Endothelial cell of umbilical vein (primary cell): ENCODE measurements around the gene THOC2. TPM values are rescaled to one million over a fixed set of nuclear protein-coding genes. Genes with fewer than 3 reads are reported as not detected.

Source experiments
- BruUV-seq: library from RNA; stranded (reverse); fragments of 400-500 nt; replicated peaks from 2 replicates; lab custom pipeline; 2021; lab: Mats Ljungman, UMichigan
- CTCF ChIA-PET: fragments of 300-600, 350-600 bp; sonication (Branson Sonifier 250); formaldehyde crosslinking; loops from one replicate; lab custom pipeline; 2021; ENCODE audit warnings: antibody characterized with exemption, inconsistent platforms; lab: Charles Lee
- POLR2A ChIA-PET: fragments of 300-600, 350-600 bp; sonication (Branson Sonifier 250); formaldehyde crosslinking; loops from one replicate; lab custom pipeline; 2021; ENCODE audit warnings: antibody characterized with exemption, inconsistent platforms; lab: Charles Lee
- DNase-seq: peaks from one replicate; pipeline ENCODE4 v3.0.0-alpha.2; 2011; ENCODE audit warnings: low read depth, low spot score
- FAIRE-seq: peaks from 2 replicates; lab custom pipeline; 2011; peaks lifted over from hg19 to GRCh38; lab: Jason Lieb, UNC
- H2AFZ ChIP-seq: 2 replicates; pipeline ENCODE4 v1.6.0; 2012; ENCODE audit warnings: low read depth, low read length, control low read depth, inconsistent platforms
- H3K27ac ChIP-seq: 2 replicates; pipeline ENCODE4 v1.5.1; 2011; ENCODE audit warnings: low read depth, mild to moderate bottlenecking, control low read depth, low read length, moderate library complexity; ENCODE audit not compliant: insufficient read depth
- H3K27me3 ChIP-seq, 2 experiments: 2 replicates each; pipeline versions ENCODE4 v1.6.0 to v1.6.1; 2011; ENCODE audit warnings: low read length in 2 of 2, mixed read lengths in 1 of 2; ENCODE audit not compliant: control insufficient read depth in 2 of 2, insufficient read depth in 2 of 2
- H3K36me3 ChIP-seq, 2 experiments: 2 replicates in 1 of 2; 3 replicates in 1 of 2; pipeline ENCODE4 v1.5.1; 2011; ENCODE audit warnings: low read length in 2 of 2, mild to moderate bottlenecking in 1 of 2, moderate library complexity in 1 of 2; ENCODE audit not compliant: control insufficient read depth in 2 of 2, insufficient read depth in 2 of 2; ENCODE audit errors: extremely low read depth in 1 of 2
- H3K4me1 ChIP-seq: 3 replicates; pipeline ENCODE4 v1.5.1; 2011; ENCODE audit warnings: mild to moderate bottlenecking, low read length; ENCODE audit not compliant: control insufficient read depth, insufficient read depth; ENCODE audit errors: extremely low read depth
- H3K4me2 ChIP-seq: 2 replicates; pipeline ENCODE4 v1.6.1; 2011; ENCODE audit warnings: low read length, control low read depth, mixed read lengths; ENCODE audit not compliant: insufficient read depth
- H3K4me3 ChIP-seq, 3 experiments: fragments of 200-600 bp in 1 of 3; sonication (generic), shearing (Covaris generic) in 1 of 3; replicated peaks in 1 of 3; 2 replicates each; pipeline ENCODE4 v1.5.1; 2011 to 2016; ENCODE audit warnings: control low read depth in 3 of 3, low read length in 3 of 3, mild to moderate bottlenecking in 2 of 3, inconsistent platforms in 1 of 3, low read depth in 1 of 3, moderate library complexity in 1 of 3; ENCODE audit not compliant: insufficient read depth in 1 of 3
- H3K79me2 ChIP-seq: 2 replicates; pipeline ENCODE4 v1.6.0; 2012; ENCODE audit warnings: low read length, inconsistent platforms; ENCODE audit not compliant: control insufficient read depth, insufficient read depth
- H3K9ac ChIP-seq: replicated peaks from 2 replicates; pipeline ENCODE3; 2011; ENCODE audit warnings: low read length, control low read depth; ENCODE audit not compliant: insufficient read depth; ENCODE audit errors: extremely low read depth
- H3K9me1 ChIP-seq: replicated peaks from 3 replicates; pipeline ENCODE4 v1.6.0; 2011; ENCODE audit warnings: mild to moderate bottlenecking, low read length; ENCODE audit not compliant: control insufficient read depth, insufficient read depth; ENCODE audit errors: extremely low read depth
- H3K9me3 ChIP-seq: replicated peaks from 2 replicates; pipeline ENCODE4 v1.5.1; 2012; ENCODE audit warnings: low read length, inconsistent platforms; ENCODE audit not compliant: control insufficient read depth, insufficient read depth
- H4K20me1 ChIP-seq: replicated peaks from 2 replicates; pipeline ENCODE3; 2011; ENCODE audit warnings: mild to moderate bottlenecking, low read length; ENCODE audit not compliant: control insufficient read depth, insufficient read depth; ENCODE audit errors: extremely low read depth
- EZH2 ChIP-seq: IDR thresholded peaks from 2 replicates; pipeline ENCODE4 v1.6.1; 2012; ENCODE audit warnings: borderline replicate concordance, low read depth, mild to moderate bottlenecking, moderate library complexity, low read length, inconsistent platforms; ENCODE audit not compliant: severe bottlenecking
- FOS ChIP-seq: IDR thresholded peaks from 2 replicates; pipeline ENCODE4 v1.6.1; 2011; ENCODE audit warnings: mild to moderate bottlenecking, low read length, moderate library complexity, borderline replicate concordance; ENCODE audit not compliant: insufficient read depth
- GATA2 ChIP-seq: IDR thresholded peaks from 2 replicates; pipeline ENCODE4 v1.7.0; 2011; ENCODE audit warnings: low read depth, mild to moderate bottlenecking, moderate library complexity, mixed read lengths, low read length; ENCODE audit not compliant: insufficient read length, insufficient read depth
- JUN ChIP-seq: IDR thresholded peaks from 2 replicates; pipeline ENCODE4 v1.6.1; 2011; ENCODE audit warnings: borderline replicate concordance, low read depth; ENCODE audit not compliant: insufficient read length, insufficient read depth
- MYC ChIP-seq: IDR thresholded peaks from one replicate; pipeline ENCODE4 v1.6.1; 2011; ENCODE audit warnings: mild to moderate bottlenecking, low read depth, low read length
- POLR2A ChIP-seq: IDR thresholded peaks from 2 replicates; pipeline ENCODE4 v1.6.1; 2012; ENCODE audit warnings: low read depth, mild to moderate bottlenecking, control low read depth, low read length
- POLR2AphosphoS5 ChIP-seq: IDR thresholded peaks from 2 replicates; pipeline ENCODE4 v1.6.1; 2012; ENCODE audit warnings: low read depth, mild to moderate bottlenecking, control low read depth, low read length, moderate library complexity; ENCODE audit not compliant: insufficient read depth
- dilution Hi-C: fragments of 300-500 bp; cut with MboI; formaldehyde crosslinking; loops from one replicate; pipeline ENCODE4 v1.15.0; 2019; ENCODE audit warnings: low sequenced_read_pairs; ENCODE audit not compliant: extremely low pct_ligation_motif_present
- intact Hi-C: fragments of 100-400 bp; cut with micrococcal nuclease; formaldehyde crosslinking; loops from one replicate; pipeline ENCODE4 v1.10.0; 2022
- polyA plus RNA-seq, 4 experiments: library from polyadenylated mRNA; depleted of rRNA in 3 of 4; stranded (reverse) in 3 of 4; unstranded in 1 of 4; fragments of >200 nt; gene quantifications; 2 replicates each; pipeline versions ENCODE4 v1.2.1 to v1.2.3, GENCODE V29; 2011 to 2012; ENCODE audit warnings: missing spikeins in 1 of 4
- total RNA-seq: library from RNA; stranded (reverse); gene quantifications from 2 replicates; pipeline ENCODE4 v1.2.3, GENCODE V29; 2021
- TF ChIP-seq, protein P1 (sequence below), 2 donors: IDR thresholded peaks; 1 replicate in 1 of 2; 2 replicates in 1 of 2; pipeline ENCODE4 v1.5.1; 2011; ENCODE audit warnings: low read length in 2 of 2, mild to moderate bottlenecking in 2 of 2, moderate library complexity in 2 of 2, control low read depth in 1 of 2, inconsistent platforms in 1 of 2, low read depth in 1 of 2; ENCODE audit not compliant: insufficient read depth in 1 of 2; ENCODE audit errors: extremely low read depth in 1 of 2
- TF ChIP-seq, protein P2 (sequence below): IDR thresholded peaks from 2 replicates; pipeline ENCODE4 v1.6.1; 2011; ENCODE audit not compliant: insufficient read depth, insufficient read length

THOC2 gene
- total and polyA plus RNA-seq, 2 donors (not counting 3 experiments of a cell fraction or from before 2014, with no cell fraction given), result 26.0 to 72.9 TPM

DNA sequence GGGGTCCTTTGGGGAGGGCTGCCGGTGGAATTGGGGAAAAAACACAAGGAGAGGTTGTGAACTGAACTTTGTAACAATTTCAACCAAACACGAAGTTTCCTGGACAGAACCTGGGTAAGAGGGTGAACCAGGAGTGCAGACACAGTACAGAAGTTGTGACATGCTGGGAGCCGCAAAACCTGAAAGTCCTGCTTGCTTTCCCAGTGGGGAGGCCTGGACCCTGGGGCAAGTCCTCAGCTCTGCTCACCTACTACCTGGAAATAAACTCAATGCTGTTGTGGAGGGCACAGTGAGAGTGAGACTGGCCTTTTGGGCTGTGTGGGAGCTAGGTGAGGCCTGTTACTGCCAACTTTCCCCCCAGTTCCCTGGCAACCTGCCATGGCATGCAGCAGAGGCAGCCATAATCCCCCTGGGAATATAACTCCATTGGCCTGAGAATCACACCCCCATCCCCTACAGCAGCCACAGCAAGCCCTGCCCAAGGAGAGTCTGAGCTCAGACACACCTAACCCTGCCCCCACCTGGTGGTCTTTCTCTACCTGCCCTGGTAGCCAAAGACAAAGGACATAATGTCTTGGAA, 162.8 kb downstream of the THOC2 start:
- Histone ChIP-seq H3K79me2 (no peaks in the 10 kb centered on the region), H3K9me3 (no peaks in the 10 kb centered on the region), H3K36me3 (no peaks in the 10 kb centered on the region), H4K20me1 (no peaks in the 10 kb centered on the region), H3K27ac (no peak overlapping the region), H3K4me3 (no peak overlapping the region), H3K9ac (no peak overlapping the region), H3K4me2 (no peak overlapping the region), H3K9me1 (no peaks in the 10 kb centered on the region), H2AFZ (no peak overlapping the region), H3K27me3 (no peaks in the 10 kb centered on the region), H3K4me1 (no peaks in the 10 kb centered on the region)
- no TSS peak for BruUV-seq
- ChIA-PET CTCF (no interaction called here), POLR2A (no interaction called here)
- intact Hi-C loops, result no loop called here
- dilution Hi-C loops, result no loop called here
- no peak for TF ChIP-seq POLR2A
- FAIRE-seq (no peak), DNase-seq (no peak)

DNA sequence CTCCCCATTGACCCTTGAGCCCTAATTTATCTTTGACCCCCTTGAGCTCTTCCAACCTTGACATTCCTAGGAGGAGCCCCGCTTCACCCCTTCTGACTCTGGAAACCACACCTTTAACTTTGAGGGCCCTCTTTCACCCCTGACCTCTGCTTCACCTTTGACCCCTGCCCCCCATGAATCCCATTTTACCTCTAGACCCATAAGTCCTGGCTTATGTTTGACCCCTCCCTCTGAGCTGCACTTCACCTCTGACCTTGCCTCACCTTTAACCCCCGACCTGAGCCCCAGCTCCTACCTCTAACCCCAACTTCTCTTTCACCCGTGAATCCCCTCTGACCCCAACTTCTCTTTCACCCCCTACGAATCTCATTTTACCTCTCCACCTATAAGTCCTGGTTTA, 169.7 kb downstream of the THOC2 start:
- DNase-seq (no peak), FAIRE-seq (no peak)
- BruUV-seq, result no TSS peak
- dilution Hi-C loops, result no loop called here
- Histone ChIP-seq H3K36me3 (no peaks in the 10 kb centered on the region), H2AFZ (no peak overlapping the region), H3K4me2 (no peak overlapping the region), H3K4me1 (no peaks in the 10 kb centered on the region), H3K27me3 (no peaks in the 10 kb centered on the region), H4K20me1 (no peaks in the 10 kb centered on the region), H3K27ac (no peak overlapping the region), H3K9ac (no peak overlapping the region), H3K9me3 (no peaks in the 10 kb centered on the region), H3K4me3 (no peak overlapping the region), H3K9me1 (no peaks in the 10 kb centered on the region), H3K79me2 (no peaks in the 10 kb centered on the region)
- CTCF ChIA-PET, result no interaction called here
- POLR2A ChIA-PET, result no interaction called here
- intact Hi-C loops, result no loop called here
- TF ChIP-seq, protein P1, sequence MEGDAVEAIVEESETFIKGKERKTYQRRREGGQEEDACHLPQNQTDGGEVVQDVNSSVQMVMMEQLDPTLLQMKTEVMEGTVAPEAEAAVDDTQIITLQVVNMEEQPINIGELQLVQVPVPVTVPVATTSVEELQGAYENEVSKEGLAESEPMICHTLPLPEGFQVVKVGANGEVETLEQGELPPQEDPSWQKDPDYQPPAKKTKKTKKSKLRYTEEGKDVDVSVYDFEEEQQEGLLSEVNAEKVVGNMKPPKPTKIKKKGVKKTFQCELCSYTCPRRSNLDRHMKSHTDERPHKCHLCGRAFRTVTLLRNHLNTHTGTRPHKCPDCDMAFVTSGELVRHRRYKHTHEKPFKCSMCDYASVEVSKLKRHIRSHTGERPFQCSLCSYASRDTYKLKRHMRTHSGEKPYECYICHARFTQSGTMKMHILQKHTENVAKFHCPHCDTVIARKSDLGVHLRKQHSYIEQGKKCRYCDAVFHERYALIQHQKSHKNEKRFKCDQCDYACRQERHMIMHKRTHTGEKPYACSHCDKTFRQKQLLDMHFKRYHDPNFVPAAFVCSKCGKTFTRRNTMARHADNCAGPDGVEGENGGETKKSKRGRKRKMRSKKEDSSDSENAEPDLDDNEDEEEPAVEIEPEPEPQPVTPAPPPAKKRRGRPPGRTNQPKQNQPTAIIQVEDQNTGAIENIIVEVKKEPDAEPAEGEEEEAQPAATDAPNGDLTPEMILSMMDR (IDR thresholded peaks at IDR 0.05; ENCODE audit: extremely low read depth in 1 of 2, insufficient read depth in 1 of 2, low read depth in 1 of 2, low read length in 2 of 2), result no peak
- TF ChIP-seq MYC, result no peak
- TF ChIP-seq POLR2A, result no peak
- TF ChIP-seq, protein P2, sequence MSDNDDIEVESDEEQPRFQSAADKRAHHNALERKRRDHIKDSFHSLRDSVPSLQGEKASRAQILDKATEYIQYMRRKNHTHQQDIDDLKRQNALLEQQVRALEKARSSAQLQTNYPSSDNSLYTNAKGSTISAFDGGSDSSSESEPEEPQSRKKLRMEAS, result no peak
- no peak for TF ChIP-seq POLR2AphosphoS5
- TF ChIP-seq GATA2, result no peak
- TF ChIP-seq JUN, result no peak
- no peak for TF ChIP-seq FOS
- no peak for TF ChIP-seq EZH2
